ENCODE data around the gene IFT20. TPM values are rescaled to one million over a fixed set of nuclear protein-coding genes. Genes with fewer than 3 reads are reported as not detected.
A peak's percentile ranks its signal among the peaks of the same experiment; 100 is the strongest.

Gene IFT20
- total RNA-seq, 1 experiment from 2014 or later = 21.0 TPM

DNA sequence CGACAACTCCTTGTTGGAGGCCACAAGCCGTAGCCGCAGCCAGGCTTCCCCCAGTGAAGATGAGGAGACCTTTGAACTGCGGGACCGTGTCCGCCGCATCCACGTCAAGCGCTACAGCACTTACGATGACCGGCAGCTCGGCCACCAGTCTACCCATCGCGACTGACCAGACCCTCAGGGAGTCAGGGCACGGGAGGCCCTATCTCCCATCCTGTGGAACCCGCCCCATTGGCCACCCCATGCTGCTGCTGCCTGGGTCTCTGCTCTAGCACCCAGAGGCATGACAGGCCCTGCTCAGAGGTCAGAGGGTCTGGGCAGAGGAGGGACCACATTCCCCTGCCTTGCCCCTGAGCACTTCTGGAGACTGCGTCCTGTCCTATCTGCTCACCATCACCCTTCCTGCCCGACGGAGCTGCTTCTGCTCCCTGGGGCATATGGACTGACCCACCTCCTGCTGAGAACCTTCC lies 9.2 kb upstream of the IFT20 start:
- Histone ChIP-seq H3K4ac (ENCODE audit: low read depth, low read length) (no peak overlapping the region), H3K23me2 (ENCODE audit: insufficient read length, low read depth, low read length, poor library complexity, severe bottlenecking) (no peaks in the 10 kb centered on the region), H2BK5ac (ENCODE audit: insufficient read length, low read length) (no peak overlapping the region), H4K5ac (ENCODE audit: insufficient read length, low read depth, low read length) (no peak overlapping the region), H3K23ac (ENCODE audit: insufficient read length, low read depth, low read length) (no peak overlapping the region), H3K27ac (ENCODE audit: insufficient read length, low read depth, low read length) (no peak overlapping the region), H2AFZ (ENCODE audit: low read length) (no peak overlapping the region), H4K20me1 (ENCODE audit: control insufficient read depth, insufficient read depth, insufficient read length) (no peaks in the 10 kb centered on the region), H2BK12ac (ENCODE audit: insufficient read length, low read depth, low read length) (no peak overlapping the region), H2BK20ac (ENCODE audit: low read depth, low read length, poor library complexity, severe bottlenecking) (no peak overlapping the region), H3K4me2 (ENCODE audit: insufficient read depth, insufficient read length, low read length) (no peak overlapping the region), H4K8ac (replicated peaks; ENCODE audit: insufficient read length, low read depth, low read length) (no peak overlapping the region), H2AK5ac (ENCODE audit: insufficient read length, low read length) (no peak overlapping the region), H2BK15ac (ENCODE audit: low read depth, low read length) (no peak overlapping the region), H3K9me3 (ENCODE audit: control insufficient read depth, low read depth, low read length) (no peaks in the 10 kb centered on the region), H3K27me3 (ENCODE audit: insufficient read depth, low read length) (no peaks in the 10 kb centered on the region), H4K91ac (ENCODE audit: insufficient read length, low read depth, low read length) (no peak overlapping the region), H3K56ac (ENCODE audit: insufficient read length, low read depth, low read length) (no peak overlapping the region), H3T11ph (ENCODE audit: low read length) (no peak overlapping the region), H3K18ac (ENCODE audit: insufficient read length, low read depth, low read length) (no peak overlapping the region), H3K14ac (ENCODE audit: insufficient read depth, low read length) (no peak overlapping the region), H3K79me2 (ENCODE audit: insufficient read depth, low read length) (no peaks in the 10 kb centered on the region), H3K4me1 (ENCODE audit: insufficient read depth, low read length) (no peaks in the 10 kb centered on the region), H3K9ac (ENCODE audit: extremely low read depth, insufficient read length, low read length) (no peak overlapping the region), H2BK120ac (ENCODE audit: low read depth, low read length, poor library complexity, severe bottlenecking) (no peak overlapping the region), H3K79me1 (ENCODE audit: insufficient read depth, low read depth, low read length, poor library complexity, severe bottlenecking) (no peaks in the 10 kb centered on the region)
- Mint-ChIP-seq H3K27me3 (ENCODE audit: low read depth) (no peaks in the 10 kb centered on the region), H3K36me3 (ENCODE audit: insufficient read depth in 1 of 3, low read depth in 3 of 3) (peaks cover 22 to 79% (median 66%) of the 10 kb centered on the region in 3 experiments; a peak in 6 of 7 replicates), H3K4me1 (peaks cover 16 to 17% of the 10 kb centered on the region in 2 experiments), H3K4me3 (no peak overlapping the region), H3K27ac (0 out of 7 replicates have a peak overlapping the region, but pooled peaks of 1 of the 3 experiments have one; percentile 28), H3K9me3 (no peaks in the 10 kb centered on the region)
- no CpG with 5 or more reads among the region's 19 CpGs for WGBS (ENCODE audit: extremely low coverage, insufficient read length, low lambda C conversion rate)
- TF ChIP-seq, protein P1, sequence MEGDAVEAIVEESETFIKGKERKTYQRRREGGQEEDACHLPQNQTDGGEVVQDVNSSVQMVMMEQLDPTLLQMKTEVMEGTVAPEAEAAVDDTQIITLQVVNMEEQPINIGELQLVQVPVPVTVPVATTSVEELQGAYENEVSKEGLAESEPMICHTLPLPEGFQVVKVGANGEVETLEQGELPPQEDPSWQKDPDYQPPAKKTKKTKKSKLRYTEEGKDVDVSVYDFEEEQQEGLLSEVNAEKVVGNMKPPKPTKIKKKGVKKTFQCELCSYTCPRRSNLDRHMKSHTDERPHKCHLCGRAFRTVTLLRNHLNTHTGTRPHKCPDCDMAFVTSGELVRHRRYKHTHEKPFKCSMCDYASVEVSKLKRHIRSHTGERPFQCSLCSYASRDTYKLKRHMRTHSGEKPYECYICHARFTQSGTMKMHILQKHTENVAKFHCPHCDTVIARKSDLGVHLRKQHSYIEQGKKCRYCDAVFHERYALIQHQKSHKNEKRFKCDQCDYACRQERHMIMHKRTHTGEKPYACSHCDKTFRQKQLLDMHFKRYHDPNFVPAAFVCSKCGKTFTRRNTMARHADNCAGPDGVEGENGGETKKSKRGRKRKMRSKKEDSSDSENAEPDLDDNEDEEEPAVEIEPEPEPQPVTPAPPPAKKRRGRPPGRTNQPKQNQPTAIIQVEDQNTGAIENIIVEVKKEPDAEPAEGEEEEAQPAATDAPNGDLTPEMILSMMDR (conservative IDR thresholded peaks at IDR 0.05) = no peak
- DNase-seq = no peak
